Measurements from ENCODE around the gene LGALS3.

GRCh38 chr14:55103971-55104954, 24.8 kb upstream of the LGALS3 start:
- no peak for TF ChIP-seq TCF12 (IDR thresholded peaks at IDR 0.05; ENCODE audit: low read depth)
- no peak for TF ChIP-seq CREB1 (IDR thresholded peaks at IDR 0.05; ENCODE audit: low read depth)
- no peak for TF ChIP-seq EP300 (IDR thresholded peaks at IDR 0.05; ENCODE audit: borderline replicate concordance)
- no peak for TF ChIP-seq CEBPB (IDR thresholded peaks at IDR 0.05)
- TF ChIP-seq RAD21 (IDR thresholded peaks at IDR 0.05; ENCODE audit: low read depth), result no peak
- TF ChIP-seq EGR1 (IDR thresholded peaks at IDR 0.05), result no peak
- TF ChIP-seq MAX (IDR thresholded peaks at IDR 0.05), result no peak
- TF ChIP-seq REST (IDR thresholded peaks at IDR 0.05; ENCODE audit: low read depth), result no peak

Data from Ishikawa (cell line).